ENCODE measurements around the gene TNFRSF6B. TPM values are rescaled to one million over a fixed set of nuclear protein-coding genes. Genes with fewer than 3 reads are reported as not detected.

Gene TNFRSF6B
- total and polyA plus RNA-seq, 4 donors = 1.6 to 195 (median 32.7) TPM

DNA sequence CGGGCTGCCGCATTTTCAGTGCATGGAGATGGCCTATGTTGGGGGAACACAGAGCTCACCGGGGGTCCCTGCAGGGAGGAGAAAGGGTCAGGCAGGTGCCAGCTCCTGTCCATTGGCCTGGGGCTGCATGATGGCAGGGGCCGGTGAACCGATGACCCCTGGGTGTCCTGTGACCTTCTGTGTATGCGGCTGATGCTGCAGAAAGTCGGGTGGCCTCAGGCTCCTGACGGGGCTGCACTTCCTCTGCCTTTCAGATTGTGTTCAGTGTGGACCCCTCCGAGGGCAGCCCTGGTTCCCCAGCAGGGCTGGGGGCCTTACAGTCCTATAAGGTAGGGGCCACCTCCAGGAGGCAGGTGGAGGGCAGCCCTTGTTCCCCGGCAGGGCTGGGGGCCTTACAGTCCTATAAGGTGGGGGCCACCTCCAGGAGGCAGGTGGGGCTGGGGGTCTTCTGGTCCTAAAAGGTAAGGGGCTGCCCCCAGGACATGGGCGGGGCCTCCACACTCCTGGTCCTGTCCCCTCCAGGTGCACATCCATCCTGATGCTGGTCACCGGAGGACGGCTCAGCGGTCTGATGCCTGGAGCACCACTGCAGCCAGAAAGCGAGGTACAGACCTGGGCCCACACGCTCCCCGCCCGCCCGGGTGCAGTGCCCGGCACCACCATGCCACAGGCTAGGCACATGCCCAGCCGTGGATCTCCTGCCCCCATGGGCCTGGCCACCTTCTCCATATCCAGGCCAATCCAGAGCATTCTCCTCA is 11.0 kb upstream of the TNFRSF6B start:
- TF ChIP-seq CTCF (IDR thresholded peaks at IDR 0.05; ENCODE audit: control extremely low read depth, extremely low read depth) = no peak
- Histone ChIP-seq H3K9ac (ENCODE audit: insufficient read depth in 1 of 2, low read length in 2 of 2) (no peak overlapping the region), H3K36me3 (ENCODE audit: control insufficient read depth in 4 of 4, insufficient read depth in 4 of 4, low read length in 4 of 4) (peaks cover 0 to 8% (median 0%) of the 10 kb centered on the region in 4 donors), H3K4me1 (ENCODE audit: control insufficient read depth in 5 of 5, insufficient read depth in 5 of 5, low read length in 5 of 5) (peaks cover 0 to 42% (median 0%) of the 10 kb centered on the region in 5 donors), H3K27ac (ENCODE audit: low read depth in 1 of 2, low read length in 1 of 2) (peak overlapping the region; percentile 84 to 95), H3K27me3 (ENCODE audit: control insufficient read depth in 3 of 3, insufficient read depth in 3 of 3, low read length in 2 of 3) (no peaks in the 10 kb centered on the region), H3K9me3 (ENCODE audit: control insufficient read depth in 4 of 4, insufficient read depth in 3 of 4, low read length in 3 of 4) (no peaks in the 10 kb centered on the region), H3K4me3 (no peak overlapping the region)
- no peak for DNase-seq
- ATAC-seq (ENCODE audit: insufficient read depth, low FRiP score) = no peak
- 93 to 96% methylated on average over 21 of the region's 21 CpGs for WGBS, 2 donors

- peaks cover 0 to 44% (median 0%) of the 10 kb centered on the region in 5 donors for H3K4me1 ChIP-seq (ENCODE audit: control insufficient read depth in 5 of 5, insufficient read depth in 5 of 5, low read length in 5 of 5)
- no peaks in the 10 kb centered on the region for H3K27me3 ChIP-seq (ENCODE audit: control insufficient read depth in 3 of 3, insufficient read depth in 3 of 3, low read length in 2 of 3)
- WGBS, 2 donors = 83 to 85% methylated on average over 23 to 24 of the region's 24 CpGs
- no peak for DNase-seq
- H3K9me3 ChIP-seq (ENCODE audit: control insufficient read depth in 4 of 4, insufficient read depth in 3 of 4, low read length in 3 of 4) = no peaks in the 10 kb centered on the region
- TF ChIP-seq CTCF (IDR thresholded peaks at IDR 0.05; ENCODE audit: control extremely low read depth, extremely low read depth) = no peak
- peak overlapping the region; percentile 84 to 95 for H3K27ac ChIP-seq (ENCODE audit: low read depth in 1 of 2, low read length in 1 of 2)
- H3K4me3 ChIP-seq = no peak overlapping the region
- H3K9ac ChIP-seq (ENCODE audit: insufficient read depth in 1 of 2, low read length in 2 of 2) = no peak overlapping the region
- no peak for ATAC-seq (ENCODE audit: insufficient read depth, low FRiP score)
- H3K36me3 ChIP-seq (ENCODE audit: control insufficient read depth in 4 of 4, insufficient read depth in 4 of 4, low read length in 4 of 4) = peaks cover 0 to 3% (median 0%) of the 10 kb centered on the region in 4 donors
These were observed 10.4 kb upstream of the TNFRSF6B start for GRCh38 chr20:63686094-63686491.

DNA sequence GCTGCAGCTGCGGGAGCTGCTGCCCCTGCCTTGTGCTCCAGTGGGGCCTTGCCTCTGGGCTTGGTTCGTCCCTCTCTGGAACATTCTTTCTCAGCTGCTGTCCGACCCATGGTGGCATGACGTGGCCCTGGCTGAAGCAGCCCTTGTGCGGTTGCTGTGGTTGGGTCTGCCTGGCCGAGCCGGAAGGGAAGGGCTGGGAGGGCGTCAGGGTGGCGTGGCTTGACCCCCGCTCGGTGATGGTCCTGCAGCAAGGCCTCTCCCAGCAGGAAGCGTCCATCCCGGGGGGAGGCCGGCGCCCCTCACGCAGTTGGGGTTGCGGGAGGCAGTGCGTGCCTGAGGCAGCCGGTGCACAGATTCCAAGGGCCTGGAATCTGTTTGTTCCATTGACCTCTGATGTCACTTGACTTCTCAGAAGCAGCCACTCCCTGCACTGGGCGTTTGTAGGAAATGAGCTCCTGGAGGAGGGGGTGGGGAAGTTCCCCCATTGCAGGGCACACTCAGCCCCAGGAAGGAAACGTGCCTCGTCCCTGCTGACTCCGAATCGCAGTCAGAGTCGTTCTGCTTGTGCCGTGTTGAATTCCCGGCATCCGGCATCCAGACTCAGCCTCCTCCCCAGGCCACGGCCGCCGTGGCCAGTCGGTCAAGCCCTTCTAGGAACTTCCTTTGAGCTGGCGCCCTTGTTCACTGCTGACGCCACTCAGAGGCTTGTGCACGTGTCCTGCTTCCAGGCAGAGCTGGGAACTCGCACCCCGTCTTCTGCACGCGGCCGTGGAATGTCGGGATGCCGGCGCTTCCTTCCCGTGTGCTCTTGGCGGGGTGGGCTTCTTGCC is 9.7 kb upstream of the TNFRSF6B start:
- peak overlapping the region; percentile 84 to 95 for H3K27ac ChIP-seq (ENCODE audit: low read depth in 1 of 2, low read length in 1 of 2)
- 18 to 21% methylated on average over 45 of the region's 45 CpGs for WGBS, 2 donors
- H3K36me3 ChIP-seq (ENCODE audit: control insufficient read depth in 4 of 4, insufficient read depth in 4 of 4, low read length in 4 of 4) = peaks cover 0 to under 1% (median 0%) of the 10 kb centered on the region in 4 donors
- peak overlapping the region in 1 of 2 donors; percentile 46 for H3K9ac ChIP-seq (ENCODE audit: insufficient read depth in 1 of 2, low read length in 2 of 2)
- ATAC-seq (ENCODE audit: insufficient read depth, low FRiP score) (peak; percentile 68), DNase-seq (peak; percentile 49 to 74 (median 60))
- no peaks in the 10 kb centered on the region for H3K9me3 ChIP-seq (ENCODE audit: control insufficient read depth in 4 of 4, insufficient read depth in 3 of 4, low read length in 3 of 4)
- H3K4me3 ChIP-seq = no peak overlapping the region
- TF ChIP-seq CTCF (IDR thresholded peaks at IDR 0.05; ENCODE audit: control extremely low read depth, extremely low read depth) = no peak
- no peaks in the 10 kb centered on the region for H3K27me3 ChIP-seq (ENCODE audit: control insufficient read depth in 3 of 3, insufficient read depth in 3 of 3, low read length in 2 of 3)
- peaks cover 0 to 47% (median 0%) of the 10 kb centered on the region in 5 donors for H3K4me1 ChIP-seq (ENCODE audit: control insufficient read depth in 5 of 5, insufficient read depth in 5 of 5, low read length in 5 of 5)
